Hepatic stellate cell (primary cell): ENCODE results near the gene INTS3.
"Not testable (repeated sequence)": the region's sequence is repeated elsewhere in the genome, so short reads cannot be mapped to it uniquely, and the experiment has no call there.

Experiments used
- DNase-seq: peaks from one replicate; pipeline ENCODE4 v3.0.0; 2011; ENCODE audit warnings: low spot score

INTS3 gene

DNA sequence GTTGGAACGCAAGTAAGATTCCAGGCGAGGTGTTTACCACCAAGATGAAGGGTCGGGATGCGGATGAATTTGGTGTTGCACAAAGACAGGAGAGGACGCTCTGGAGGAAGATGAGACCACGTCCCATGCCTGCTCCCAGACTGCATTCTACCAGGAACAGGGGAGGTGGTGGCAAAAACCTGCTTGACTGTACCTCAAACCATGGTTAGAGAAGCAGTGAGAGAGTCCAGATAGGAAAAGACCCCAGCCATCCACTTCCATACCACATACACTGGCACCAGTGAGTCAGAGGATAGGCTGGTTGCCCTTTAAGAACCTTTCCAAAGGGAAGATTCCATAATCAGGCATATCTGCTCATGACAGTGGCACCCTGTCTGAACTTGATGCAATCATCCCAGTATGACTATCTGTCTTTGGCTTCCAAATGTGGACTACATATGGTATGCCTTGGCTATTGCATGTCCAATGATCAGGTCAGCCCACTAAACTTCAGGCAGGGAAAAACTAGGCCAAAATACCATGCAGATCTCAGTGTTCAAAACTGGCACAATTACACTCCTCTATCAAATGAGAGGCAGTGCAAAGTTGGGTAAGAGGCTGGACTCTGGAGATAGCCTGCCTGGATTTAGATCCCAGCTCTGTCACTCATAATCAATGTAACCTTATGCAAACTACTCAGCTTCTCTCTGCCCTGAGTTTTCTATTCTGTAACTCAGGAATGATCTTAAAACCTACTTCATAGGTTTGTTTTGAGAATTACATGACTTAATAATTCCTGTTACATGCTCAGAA is 28.7 kb upstream of the INTS3 start:
- DNase-seq = peak; percentile 57

DNA sequence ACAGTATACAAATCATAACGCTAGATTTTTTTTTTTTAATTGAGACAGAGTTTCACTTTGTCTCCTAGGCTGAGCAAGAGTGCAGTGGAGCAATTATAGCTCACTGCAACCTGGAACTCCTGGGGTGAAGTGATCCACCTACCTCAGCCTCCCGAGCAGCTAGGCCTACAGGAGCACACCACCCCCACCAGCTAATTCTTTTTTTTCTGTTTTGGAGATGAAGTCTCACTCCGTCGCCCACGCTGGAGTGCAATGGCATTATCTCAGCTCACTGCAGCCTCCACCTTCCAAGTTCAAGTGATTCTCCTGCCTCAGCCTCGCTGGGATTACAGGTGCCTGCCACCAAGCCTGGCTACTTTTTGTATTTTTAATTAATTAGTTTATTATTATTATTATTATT is 28.1 kb upstream of the INTS3 start:
- no peak for DNase-seq

DNA sequence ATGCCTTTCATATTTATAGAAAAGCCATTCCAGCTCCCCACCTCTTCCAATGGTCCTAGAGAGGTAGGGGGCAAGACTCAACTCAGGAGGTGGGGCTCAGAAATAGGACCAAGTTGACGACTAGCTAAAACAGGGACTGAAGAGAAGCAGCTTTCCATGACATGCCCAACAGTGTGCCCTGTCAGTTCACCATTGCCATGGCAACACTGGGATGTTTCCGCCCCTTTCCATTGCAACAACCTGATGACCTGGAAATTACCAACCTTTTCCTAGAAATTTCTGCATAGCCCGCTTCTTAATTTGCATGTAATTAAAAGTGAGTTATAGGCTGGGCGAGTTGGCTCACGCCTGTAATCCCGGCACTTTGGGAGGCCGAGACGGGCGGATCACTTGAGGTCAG is 22.4 kb upstream of the INTS3 start:
- no peak for DNase-seq

DNA sequence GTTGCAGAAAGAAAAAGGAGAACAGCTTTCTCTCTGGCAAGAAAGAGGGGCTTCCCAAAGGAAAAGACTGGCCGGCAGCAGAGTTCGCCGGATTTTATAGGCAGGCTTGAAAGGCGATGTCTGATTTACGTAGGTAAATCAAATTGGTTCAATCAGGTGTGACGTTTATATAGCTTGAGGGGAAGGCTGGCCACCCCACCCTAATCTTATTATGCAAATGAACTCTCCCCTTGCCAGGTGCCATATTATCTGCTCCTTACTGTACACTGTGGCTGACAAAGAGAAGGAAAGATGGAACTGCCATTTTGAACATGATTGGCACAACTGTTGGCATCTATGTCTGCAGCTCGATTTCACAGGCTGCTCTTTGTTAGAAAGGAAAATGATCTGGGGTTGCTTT is 16.8 kb upstream of the INTS3 start:
- no peak for DNase-seq

DNA sequence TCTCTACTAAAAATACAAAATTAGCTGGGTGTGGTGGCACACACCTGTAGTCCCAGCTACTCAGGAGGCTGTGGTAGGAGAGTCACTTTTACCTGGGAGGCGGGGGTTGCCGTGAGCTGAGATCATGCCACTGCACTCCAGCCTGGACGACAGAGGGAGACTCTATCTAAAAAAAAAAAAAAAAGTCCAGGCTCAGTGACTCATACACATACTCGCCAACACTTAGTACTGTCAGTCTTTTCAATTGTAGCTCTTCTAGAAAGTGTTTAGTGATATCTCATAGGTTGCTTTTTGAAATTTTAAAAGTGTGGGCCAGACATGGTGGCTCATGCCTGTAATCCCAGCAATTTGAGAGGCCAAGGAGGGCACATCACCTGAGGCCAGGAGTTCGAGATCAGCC is 11.6 kb upstream of the INTS3 start:
- DNase-seq = not testable (repeated sequence)

DNA sequence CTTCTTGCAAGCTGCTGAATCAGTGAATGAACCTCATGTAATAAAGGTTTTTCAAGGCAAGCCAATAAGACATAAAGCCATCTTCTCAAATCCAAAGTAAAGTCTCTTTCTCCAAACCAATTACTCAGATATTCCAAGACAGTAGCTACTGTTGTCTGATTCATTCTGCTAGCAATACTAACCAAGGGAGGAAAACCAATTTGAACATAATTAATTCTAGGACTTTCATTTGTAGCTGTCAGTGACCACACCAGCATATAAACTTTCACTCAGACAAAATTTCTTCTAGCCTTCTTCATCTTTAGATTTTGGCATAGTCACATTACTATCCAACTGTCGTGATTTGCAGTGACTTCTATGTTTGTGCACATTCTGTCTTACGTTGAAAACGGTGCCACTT is 10.5 kb upstream of the INTS3 start:
- no peak for DNase-seq

DNA sequence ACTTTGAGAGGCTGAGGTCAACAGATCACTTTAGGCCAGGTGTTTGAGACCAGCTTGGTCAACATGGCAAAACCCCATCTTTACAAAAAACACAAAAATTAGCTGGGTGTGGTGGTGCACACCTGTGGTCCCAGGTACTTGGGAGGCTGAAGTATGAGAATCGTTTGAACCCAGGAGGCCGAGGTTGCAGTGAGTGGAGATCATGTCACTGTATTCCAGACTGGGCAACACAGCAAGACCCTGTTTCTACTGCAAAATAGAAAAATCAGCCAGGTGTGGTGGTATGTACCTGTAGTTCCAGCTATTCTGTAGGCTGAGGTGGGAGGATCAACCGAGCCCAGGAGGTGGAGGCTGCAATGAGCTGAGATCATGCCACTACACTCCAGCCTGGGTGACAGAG is 4.2 kb upstream of the INTS3 start:
- DNase-seq = no peak

DNA sequence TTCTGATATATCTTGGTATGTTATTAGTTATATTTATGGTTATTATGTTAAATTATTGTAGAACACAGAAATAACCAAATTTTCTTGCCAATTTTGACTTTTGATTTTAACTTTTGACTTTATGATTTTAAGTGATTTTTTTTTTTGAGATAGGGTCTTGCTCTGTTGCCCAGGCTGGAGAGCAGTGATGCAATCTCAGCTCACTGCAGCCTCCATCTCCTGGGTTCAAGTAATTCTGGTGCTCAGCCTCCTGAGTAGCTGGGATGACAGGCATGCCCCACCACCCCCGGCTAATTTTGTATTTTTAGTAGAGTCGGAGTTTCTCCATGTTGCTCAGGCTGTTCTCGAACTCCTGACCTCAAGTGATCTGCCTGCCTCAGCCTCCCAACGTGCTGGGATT is 3.2 kb upstream of the INTS3 start:
- DNase-seq = not testable (repeated sequence)

DNA sequence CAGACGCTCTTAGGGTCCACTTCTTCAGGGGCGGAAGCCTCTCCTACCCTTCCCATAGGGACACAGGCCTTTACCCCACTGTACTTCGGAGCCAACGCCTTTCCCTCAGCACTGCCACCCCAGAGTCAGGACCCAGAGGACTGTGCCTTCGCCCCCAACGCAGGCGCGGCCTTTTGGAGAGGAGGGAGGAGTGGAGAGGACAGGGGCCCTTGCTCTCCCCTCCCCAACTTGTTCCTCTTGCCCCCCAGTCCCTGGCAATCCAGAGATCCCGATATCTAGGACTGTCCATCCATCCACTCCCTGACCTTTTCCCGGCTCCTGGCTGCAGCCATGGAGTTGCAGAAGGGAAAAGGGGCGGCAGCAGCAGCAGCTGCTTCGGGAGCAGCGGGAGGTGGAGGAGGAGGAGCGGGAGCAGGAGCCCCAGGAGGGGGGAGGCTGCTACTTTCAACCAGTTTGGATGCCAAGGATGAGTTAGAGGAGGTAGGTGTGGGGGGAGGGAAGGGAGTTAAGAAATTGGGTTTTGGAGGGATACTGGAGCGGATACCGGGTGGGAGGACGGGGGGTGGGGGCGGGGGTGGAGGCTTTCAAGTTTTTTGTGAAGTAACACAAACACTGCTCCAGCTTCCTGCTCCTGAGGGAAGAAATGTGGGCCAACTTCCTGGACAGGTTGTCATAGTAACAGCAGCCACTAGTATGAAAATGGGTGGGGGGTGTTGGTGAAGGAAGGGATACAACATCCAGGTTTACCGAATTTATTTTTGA is 636 bp downstream of the INTS3 start:
- peak; percentile 46 for DNase-seq

DNA sequence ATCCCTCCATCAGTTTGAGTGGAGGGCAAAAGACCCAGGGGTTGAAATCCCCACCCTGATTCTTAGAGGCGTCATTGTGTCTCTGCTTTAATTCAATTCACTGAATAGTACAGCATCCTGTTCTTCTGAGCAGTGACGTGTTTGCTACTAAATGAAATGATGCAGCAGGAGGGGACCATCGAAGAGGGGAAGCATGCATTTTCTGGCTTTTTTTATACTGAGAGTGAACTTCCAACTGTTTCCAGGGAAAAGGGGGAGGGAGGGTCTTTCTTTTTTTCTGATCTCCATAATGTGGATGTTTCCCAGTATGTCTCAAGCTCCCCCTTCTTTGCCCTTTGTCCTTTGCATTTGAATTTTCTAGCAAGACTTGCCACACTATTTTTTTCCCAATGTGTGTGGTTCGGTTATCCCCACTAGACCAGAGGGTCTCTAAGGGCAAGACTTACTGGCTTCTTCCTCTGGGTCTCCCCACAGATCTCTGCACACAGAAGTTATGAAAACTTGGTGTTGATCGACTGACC is 2.7 kb downstream of the INTS3 start:
- no peak for DNase-seq

DNA sequence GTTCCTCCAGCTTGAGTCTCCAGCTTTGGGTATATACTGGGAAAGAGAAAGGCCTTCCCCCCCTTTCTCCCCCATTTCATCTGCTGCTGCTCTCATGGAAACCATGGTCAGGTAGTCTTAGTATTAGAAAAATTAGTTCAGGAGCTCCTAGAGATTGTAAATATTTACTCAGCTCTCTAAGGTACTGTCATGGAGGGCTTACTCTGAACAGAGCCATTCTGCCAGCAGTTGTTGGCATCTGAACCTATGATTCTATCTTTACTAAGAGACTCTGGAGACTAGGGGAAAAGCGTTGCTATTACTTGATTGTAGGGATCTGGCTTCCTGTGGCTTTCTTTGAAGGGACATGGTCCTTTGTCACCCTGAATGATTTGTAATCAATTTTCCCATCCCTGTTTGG is 6.1 kb downstream of the INTS3 start:
- no peak for DNase-seq

DNA sequence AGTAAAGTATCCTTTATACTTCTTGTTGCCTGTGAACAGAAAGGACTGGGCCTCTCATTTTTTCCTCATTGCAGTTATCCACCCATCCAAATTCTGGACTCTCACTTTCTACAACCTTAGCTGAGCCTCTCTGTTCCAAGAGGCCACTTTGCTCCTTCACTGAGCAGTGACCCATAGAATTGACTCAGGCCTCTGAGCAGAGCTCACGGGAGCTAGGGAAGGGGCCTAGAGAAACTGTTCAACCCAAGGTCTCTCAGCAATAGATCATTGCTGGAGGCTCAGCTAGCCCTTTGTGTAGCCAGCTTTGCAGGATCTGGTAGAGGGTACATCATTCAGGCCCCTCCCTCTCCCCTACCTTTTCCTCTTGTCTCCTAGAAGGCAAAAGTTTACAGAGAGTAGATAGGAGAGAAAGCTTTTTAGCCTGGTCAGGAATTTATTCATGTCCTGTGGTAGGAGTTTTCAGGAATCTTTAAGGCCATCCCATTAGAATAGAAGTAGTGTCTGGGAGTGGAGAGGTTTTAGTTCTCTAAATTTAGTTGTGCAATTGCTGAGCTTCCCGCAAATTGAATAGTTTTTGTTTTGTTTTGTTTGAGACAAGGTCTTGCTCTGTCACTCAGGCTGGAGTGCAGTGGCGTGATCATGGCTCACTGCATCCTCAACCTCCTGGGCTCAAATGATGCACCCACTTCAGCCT is 6.7 kb downstream of the INTS3 start:
- DNase-seq = no peak

DNA sequence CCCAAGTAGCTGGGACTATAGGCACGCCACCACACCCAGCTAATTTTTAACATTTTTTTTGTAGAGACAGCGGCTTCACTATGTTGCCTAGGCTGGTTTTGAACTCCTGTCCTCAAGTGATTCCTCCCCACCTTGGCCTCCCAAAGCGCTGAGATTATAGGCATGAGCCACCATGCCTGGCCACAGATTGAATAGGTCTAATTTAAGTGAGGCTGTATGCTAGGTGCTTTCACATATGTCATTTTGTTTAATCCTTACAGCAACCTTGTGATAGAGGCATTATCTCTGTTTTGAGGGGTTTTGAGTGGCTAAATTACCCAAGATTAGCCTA is 7.2 kb downstream of the INTS3 start:
- DNase-seq = no peak

DNA sequence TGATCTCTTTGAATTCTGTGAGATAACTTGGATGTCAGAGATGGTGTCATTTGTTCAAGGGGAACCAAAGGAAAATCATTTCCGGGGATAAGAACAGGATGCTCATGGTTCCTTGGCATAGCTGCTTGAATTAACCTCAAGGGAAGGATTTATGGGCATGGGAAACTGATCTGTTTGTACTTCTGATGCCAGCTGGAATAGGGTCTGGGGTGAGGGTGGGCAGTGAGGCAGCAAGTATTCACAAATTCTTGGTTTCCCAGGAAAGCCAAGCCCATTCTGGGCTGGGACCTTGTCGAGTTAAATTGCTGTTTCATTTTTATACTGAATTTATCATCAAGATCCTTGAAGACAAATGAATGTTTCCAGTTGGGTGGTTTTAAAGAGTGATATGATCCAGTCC is 14.1 kb downstream of the INTS3 start:
- DNase-seq = no peak

DNA sequence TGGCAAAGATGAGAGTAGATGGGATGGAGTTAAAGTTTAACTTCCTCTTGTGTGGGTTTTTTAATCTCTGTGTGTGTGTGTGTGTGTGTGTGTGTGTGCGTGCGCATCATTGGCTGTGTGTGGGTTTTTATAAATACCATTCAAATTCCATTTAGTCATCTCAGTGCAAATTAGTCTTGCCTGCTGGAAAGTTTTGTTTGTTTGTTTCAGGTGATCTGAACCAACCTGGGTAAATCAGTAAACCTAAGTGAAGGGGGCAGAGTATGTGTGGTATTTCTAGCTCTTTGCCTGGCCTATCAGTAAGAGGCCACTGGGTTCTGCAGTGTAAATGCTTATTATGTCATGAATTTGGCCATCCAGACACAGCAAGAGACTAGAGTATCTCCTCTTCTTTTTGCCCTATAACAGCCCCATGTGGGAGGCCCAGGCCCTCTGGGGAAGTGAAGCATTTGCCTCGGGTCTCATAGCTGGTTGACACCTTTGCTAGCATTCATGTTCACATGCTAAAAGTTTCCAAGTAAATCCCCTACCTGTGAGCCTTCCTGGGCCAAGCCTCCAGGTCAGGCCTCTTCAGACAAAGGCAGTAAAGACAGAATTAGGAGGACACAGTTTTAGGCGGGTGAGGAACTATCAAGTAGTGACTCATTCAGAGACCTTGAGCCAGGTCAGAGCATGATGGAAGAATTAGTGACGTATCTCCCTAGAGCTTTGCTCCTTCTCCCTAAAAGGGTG is 14.7 kb downstream of the INTS3 start:
- DNase-seq = no peak

DNA sequence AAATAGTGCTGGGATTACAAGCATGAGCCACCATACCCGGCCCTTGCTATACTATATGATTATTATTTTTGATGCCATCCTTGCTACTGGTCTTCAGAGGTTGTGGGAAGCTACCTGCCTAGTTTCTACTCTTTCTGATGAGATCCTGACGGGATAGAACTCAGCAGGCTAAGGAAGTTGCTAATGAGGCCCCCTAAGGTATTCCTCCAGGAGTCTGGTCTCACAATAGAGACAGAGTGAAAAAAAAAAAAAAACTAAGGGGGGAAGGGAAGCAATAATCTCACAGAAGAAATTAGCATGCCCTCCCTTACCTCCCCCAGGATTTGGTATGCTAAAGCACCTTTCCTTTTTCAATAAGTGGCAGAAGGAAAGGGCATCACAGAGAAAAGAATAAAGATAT is 17.6 kb downstream of the INTS3 start:
- DNase-seq = no peak

DNA sequence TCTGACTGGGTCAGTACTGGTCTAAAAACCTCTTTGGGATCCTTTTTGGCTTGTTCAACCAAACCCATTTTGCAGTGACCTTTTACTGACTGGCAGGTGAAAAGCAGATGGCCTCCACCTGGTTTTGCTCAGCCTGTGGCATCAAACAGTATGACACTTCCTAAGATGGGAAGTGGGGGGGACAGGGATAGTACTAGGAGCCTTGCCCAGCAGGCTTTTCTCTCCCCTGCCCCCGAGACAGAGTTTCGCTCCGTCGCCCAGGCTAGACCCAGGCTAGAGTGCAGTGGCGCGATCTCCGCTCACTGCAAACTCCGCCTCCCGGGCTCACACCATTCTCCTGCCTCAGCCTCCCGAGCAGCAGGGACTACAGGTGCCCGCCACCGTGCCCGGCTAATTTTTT is 18.3 kb downstream of the INTS3 start:
- no peak for DNase-seq

DNA sequence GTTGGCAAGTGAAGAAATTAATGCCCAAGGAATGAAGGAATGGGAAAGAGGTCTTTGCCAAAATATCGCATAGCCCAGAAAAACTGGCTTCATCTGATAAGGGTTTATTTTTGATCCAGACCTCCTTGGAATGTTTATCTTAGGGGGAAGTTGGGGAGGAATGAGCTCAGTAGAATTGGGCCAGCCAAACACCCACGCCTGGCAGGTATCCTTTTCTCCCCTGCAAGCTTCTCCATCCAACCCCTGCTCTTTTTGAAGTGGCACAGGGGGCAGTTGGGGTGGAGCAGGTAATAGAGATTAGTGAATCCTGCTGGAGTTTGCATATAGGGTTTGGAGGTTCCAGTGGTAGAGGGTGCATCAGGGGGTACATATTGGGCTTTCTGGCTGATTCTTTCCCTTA is 21.1 kb downstream of the INTS3 start:
- no peak for DNase-seq

DNA sequence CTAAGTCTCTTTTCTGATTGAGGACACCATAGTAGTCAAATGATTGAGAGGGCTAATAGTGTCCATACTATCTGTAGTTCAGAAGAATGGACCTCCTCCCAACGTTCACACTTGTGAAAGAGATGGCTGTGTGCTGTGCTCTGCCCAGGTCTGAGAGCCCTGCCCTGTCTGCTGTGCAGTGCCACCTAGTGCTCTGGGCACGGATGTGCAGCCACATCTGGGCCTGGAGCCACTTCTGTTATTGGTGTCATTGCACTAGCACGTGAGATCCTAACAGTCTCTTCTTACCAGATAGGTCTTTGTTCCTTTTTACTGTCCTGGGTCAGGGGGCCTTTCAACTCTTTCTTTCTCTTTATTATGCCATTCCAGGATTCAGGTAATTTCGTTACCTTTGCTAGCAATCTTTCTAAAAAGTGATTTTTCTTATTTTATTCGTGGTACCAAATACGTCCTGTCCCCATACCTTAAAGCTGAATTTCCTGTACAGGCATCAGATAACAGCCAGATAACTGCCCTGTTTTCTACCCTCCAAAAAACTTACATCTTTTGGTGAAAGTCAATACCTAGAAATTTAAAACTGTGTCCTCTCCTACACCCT is 21.7 kb downstream of the INTS3 start:
- DNase-seq = peak; percentile 79

DNA sequence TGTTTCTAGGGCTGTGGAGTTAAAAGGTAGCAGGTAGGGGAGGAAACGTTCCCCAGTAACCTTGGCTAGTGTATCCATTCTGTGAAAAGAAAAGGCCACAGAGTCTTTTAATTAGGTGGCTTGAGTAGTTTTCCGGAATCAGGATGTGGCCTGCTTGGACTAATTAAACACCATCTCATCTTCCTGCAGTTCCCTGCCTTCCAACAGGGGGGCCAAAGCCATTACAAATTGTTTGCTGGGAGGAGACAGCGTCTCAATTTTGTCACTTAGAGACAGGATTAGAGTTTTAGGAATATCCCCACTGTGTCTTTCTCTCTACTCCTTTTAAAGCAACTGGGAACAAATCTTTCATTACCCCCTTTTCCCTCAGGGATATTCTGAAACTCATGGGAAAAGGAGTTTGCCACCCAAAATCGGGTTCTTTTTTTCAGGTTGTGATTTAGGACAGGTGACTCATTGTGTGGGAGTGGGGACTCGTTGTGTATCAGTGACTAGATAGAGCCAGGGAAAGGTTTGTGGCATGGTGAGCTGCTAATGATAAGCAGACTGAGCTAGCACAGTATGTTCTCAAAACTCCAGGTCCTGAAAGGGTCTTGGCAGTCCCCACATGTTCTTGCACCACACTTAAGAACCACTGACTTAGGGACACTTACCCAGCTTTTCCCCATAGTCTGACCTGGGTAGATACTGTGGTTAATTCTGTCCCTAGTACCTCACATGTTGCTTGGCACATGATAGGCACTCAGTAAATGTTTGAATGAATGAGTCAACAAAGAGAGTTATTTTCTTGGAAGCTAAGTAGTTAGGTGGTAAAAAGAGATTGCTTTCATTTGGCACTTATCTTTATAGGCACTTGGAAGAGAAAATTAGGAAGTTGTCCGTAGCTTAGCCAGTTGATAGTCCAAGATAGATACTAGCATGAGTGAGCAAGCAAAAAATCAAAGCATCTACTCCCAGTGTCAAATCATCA is 22.5 kb downstream of the INTS3 start:
- no peak for DNase-seq

DNA sequence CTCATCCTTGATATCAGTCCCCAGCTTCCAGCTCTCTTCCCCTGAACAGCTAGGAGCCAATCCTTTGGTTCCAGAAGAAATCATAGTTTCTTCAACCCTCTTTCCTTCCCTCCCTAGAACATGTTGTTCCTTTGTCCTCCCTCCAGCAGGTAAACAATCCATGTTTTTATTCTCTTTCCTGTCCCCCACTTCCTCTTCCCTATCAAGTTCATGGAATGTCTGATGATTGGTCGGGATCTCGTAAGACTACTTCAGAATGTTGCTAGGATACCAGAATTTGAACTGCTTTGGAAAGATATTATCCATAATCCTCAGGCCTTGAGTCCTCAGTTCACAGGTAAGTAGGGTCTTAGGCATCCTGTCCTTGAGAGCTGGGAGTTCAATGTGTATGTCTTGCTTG is 24.2 kb downstream of the INTS3 start:
- no peak for DNase-seq
